Vagina (tissue), 2 donors: Measurements from ENCODE around the gene MTA1. TPM values are rescaled to one million over a fixed set of nuclear protein-coding genes. Genes with fewer than 3 reads are reported as not detected.

Source experiments
- DNase-seq, 2 donors: peaks; one replicate each; pipeline ENCODE4 v3.0.0-alpha.2; 2017; ENCODE audit errors: extremely low spot score in 2 of 2
- H3K27ac ChIP-seq: fragments of 200-600 bp; sonication (generic); one replicate; pipeline ENCODE4 v1.5.1; 2019
- H3K27me3 ChIP-seq: fragments of 200-600 bp; sonication (generic); one replicate; pipeline ENCODE4 v1.5.1; 2019
- H3K36me3 ChIP-seq, 2 donors: fragments of 200-600 bp; sonication (generic); one replicate each; pipeline ENCODE4 v1.5.1; 2017 to 2019
- H3K4me1 ChIP-seq: fragments of 200-600 bp; sonication (generic); one replicate; pipeline ENCODE4 v1.5.1; 2019
- H3K4me3 ChIP-seq, 2 donors: fragments of 200-600 bp; sonication (generic); 1 replicate in 1 of 2; 2 replicates in 1 of 2; pipeline ENCODE4 v1.5.1; 2016 to 2019
- H3K9me3 ChIP-seq: fragments of 200-600 bp; sonication (generic); one replicate; pipeline ENCODE4 v1.5.1; 2019
- POLR2A ChIP-seq, 2 donors: fragments of 450-650 bp; IDR thresholded peaks; one replicate each; pipeline ENCODE4 v1.6.1; 2017; ENCODE audit warnings: antibody characterized with exemption in 2 of 2, mild to moderate bottlenecking in 2 of 2, moderate library complexity in 2 of 2
- POLR2AphosphoS5 ChIP-seq, 2 donors: sonication (generic); formaldehyde crosslinking; IDR thresholded peaks; one replicate each; pipeline ENCODE4 v1.9.0; 2017; ENCODE audit warnings: antibody characterized with exemption in 2 of 2, mild to moderate bottlenecking in 2 of 2, low read depth in 1 of 2; ENCODE audit not compliant: insufficient read depth in 1 of 2
- intact Hi-C: fragments of 100-400 bp; cut with DNase I; formaldehyde crosslinking; loops from one replicate; pipeline ENCODE4 v1.15.1; 2023
- total RNA-seq: library from RNA; depleted of rRNA; stranded (reverse); fragments of >200 nt; gene quantifications from one replicate; pipeline ENCODE4 v1.2.3, GENCODE V29; 2016
- TF ChIP-seq, protein P1 (sequence below), 3 experiments: fragments of 450-650 bp in 2 of 3; fragments of 200-600 bp in 1 of 3; sonication (generic) in 1 of 3; IDR thresholded peaks; one replicate each; pipeline ENCODE4 v1.5.1; 2017 to 2019; ENCODE audit warnings: antibody characterized with exemption in 3 of 3, mild to moderate bottlenecking in 2 of 3, moderate library complexity in 2 of 3

The MTA1 gene
- total RNA-seq, 1 donor from 2014 or later = 82.7 TPM

DNA sequence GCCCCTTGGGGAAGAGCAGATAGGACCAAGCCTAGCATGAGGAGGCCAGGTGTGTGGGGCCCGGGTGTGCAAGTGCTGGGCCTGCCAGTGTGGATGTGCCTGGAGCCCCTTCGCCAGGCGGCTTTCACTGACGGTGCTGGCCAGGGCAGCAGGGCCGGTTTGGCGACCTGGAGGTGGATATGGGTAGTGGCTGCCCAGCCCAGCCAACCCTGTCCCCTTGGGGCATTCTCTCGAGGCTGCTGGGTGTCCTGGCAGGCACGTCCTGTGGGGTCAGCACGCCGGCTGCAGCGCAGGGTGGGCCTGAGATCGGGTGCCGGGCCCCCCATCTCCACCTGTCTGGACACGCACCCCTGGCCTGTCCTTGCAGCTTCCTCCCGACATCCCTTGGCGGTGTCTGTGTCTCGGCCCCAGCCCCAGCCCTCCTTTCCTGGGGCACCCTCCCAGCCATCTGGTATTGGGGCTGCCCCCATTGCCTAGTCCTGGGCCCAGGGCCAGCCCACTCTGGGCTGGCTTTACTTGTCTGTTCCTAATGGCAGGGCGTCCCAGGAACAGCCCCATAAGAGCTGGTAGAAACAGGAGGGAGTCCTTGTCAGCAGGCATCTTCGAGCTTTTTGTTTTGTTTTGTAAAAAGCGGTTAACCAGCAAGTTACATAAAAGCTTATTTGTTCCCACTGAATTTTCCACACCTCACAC, 47.8 kb downstream of the MTA1 start:
- Histone ChIP-seq H3K4me3 (no peak overlapping the region), H3K36me3 (peaks cover 0 to 35% of the 10 kb centered on the region in 2 donors), H3K27me3 (no peaks in the 10 kb centered on the region), H3K9me3 (no peaks in the 10 kb centered on the region), H3K4me1 (peaks cover 45% of the 10 kb centered on the region), H3K27ac (no peak overlapping the region)
- intact Hi-C loops = no loop called here
- DNase-seq = no peak
- TF ChIP-seq POLR2A (IDR thresholded peaks at IDR 0.05) = no peak
- no peak for TF ChIP-seq POLR2AphosphoS5 (IDR thresholded peaks at IDR 0.05; ENCODE audit: insufficient read depth in 1 of 2, low read depth in 1 of 2)
- TF ChIP-seq, protein P1, sequence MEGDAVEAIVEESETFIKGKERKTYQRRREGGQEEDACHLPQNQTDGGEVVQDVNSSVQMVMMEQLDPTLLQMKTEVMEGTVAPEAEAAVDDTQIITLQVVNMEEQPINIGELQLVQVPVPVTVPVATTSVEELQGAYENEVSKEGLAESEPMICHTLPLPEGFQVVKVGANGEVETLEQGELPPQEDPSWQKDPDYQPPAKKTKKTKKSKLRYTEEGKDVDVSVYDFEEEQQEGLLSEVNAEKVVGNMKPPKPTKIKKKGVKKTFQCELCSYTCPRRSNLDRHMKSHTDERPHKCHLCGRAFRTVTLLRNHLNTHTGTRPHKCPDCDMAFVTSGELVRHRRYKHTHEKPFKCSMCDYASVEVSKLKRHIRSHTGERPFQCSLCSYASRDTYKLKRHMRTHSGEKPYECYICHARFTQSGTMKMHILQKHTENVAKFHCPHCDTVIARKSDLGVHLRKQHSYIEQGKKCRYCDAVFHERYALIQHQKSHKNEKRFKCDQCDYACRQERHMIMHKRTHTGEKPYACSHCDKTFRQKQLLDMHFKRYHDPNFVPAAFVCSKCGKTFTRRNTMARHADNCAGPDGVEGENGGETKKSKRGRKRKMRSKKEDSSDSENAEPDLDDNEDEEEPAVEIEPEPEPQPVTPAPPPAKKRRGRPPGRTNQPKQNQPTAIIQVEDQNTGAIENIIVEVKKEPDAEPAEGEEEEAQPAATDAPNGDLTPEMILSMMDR (IDR thresholded peaks at IDR 0.05) = no peak

DNA sequence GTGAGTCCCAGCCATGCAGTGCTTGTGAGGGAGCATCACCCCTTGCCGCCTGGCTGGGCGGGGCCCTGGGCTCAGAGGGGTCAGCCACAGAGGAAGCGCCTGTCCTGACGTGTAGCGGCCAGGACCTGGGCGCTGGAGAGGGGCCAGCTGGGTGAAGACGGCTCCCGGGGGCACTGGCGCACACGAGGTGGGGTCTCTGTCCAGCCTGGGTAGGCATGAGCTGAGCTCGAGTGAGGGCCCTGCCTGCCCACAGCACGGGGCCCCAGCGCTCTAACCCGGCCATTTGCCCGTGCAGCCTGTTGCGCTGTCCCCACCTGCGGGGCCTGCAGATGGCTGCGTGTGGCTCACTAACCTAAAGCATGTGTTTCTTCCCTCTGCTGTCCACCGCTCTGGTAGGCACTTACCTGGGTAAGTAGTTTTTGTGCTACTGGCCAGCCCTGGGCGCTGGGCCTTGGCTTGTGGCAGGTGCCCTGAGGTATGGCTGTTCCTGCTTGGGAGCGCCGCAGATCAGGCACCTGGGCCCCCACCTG, 48.4 kb downstream of the MTA1 start:
- Histone ChIP-seq H3K36me3 (peaks cover 0 to 34% of the 10 kb centered on the region in 2 donors), H3K4me3 (no peak overlapping the region), H3K4me1 (peaks cover 52% of the 10 kb centered on the region), H3K27ac (no peak overlapping the region), H3K27me3 (no peaks in the 10 kb centered on the region), H3K9me3 (no peaks in the 10 kb centered on the region)
- intact Hi-C loops = no loop called here
- DNase-seq = no peak
- TF ChIP-seq POLR2A (IDR thresholded peaks at IDR 0.05) = no peak
- TF ChIP-seq POLR2AphosphoS5 (IDR thresholded peaks at IDR 0.05; ENCODE audit: insufficient read depth in 1 of 2, low read depth in 1 of 2) = no peak
- TF ChIP-seq, protein P1 (IDR thresholded peaks at IDR 0.05) = no peak

DNA sequence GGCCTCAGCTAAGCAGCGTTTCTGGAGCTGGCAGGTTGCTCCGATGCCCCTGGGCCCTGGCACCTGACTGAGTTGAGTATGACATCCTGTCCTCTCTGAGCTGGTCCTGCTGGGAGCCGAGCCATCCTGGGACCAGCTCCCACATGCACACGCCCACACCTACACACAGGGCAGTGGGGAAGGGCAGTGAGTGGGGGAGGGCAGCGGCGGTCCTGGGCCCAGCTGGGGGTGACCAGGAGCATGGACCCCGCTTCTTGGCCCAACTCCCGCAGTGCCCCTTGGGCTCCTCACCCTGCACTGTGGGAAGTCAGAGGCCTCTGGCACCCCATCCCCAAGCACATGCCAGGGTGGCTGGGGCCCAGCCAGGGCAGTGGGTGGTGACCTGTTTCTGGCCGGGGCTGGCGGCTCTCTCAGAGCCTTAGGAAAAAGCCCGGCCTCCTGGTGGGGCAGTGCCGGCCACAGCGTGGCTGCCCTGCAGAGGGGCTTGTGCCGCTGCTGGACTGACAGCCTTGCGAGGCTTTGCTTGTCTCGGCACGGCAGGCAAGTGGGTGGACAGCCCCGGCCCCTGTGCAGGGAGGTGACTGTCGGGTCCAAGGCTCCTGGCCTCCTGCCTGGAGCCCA, 49.1 kb downstream of the MTA1 start:
- no peak overlapping the region for H3K27ac ChIP-seq
- no peaks in the 10 kb centered on the region for H3K9me3 ChIP-seq
- H3K4me1 ChIP-seq = peaks cover 59% of the 10 kb centered on the region
- TF ChIP-seq POLR2AphosphoS5 (IDR thresholded peaks at IDR 0.05; ENCODE audit: insufficient read depth in 1 of 2, low read depth in 1 of 2) (no peak), POLR2A (IDR thresholded peaks at IDR 0.05) (no peak)
- TF ChIP-seq, protein P1 (IDR thresholded peaks at IDR 0.05) = no peak
- intact Hi-C loops = no loop called here
- DNase-seq = no peak
- H3K27me3 ChIP-seq = no peaks in the 10 kb centered on the region
- H3K36me3 ChIP-seq = peaks cover 0 to 27% of the 10 kb centered on the region in 2 donors
- H3K4me3 ChIP-seq = no peak overlapping the region

DNA sequence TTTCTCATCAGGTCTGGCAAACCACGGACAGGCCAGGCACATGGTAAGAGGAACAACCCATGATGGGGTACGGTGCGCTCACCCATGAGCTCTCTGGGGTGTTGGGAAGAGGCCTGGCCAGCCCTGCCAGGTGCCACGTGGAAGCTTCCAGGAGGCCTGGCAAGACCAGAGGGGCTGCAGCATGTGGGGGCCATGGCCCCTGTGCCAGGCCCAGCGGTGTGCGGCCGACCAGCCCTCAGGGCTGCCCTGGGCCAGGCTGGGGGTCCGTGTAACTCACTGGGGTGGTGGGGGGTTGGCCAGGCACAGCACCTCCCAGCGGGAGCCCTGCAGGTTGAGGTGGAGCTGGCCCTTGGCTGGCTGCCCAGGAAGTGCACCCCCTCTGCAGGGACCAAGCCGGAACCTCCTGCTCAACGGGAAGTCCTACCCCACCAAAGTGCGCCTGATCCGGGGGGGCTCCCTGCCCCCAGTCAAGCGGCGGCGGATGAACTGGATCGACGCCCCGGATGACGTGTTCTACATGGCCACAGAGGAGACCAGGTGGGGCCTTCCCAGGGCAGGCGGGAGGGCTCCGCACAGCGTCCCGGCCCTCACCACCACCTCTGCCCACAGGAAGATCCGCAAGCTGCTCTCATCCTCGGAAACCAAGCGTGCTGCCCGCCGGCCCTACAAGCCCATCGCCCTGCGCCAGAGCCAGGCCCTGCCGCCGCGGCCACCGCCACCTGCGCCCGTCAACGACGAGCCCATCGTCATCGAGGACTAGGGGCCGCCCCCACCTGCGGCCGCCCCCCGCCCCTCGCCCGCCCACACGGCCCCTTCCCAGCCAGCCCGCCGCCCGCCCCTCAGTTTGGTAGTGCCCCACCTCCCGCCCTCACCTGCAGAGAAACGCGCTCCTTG, 50.1 kb downstream of the MTA1 start:
- Histone ChIP-seq H3K36me3 (peaks cover 0 to 17% of the 10 kb centered on the region in 2 donors), H3K9me3 (no peaks in the 10 kb centered on the region), H3K27ac (no peak overlapping the region), H3K4me1 (peaks cover 62% of the 10 kb centered on the region), H3K27me3 (no peaks in the 10 kb centered on the region), H3K4me3 (no peak overlapping the region)
- intact Hi-C loops = no loop called here
- TF ChIP-seq POLR2AphosphoS5 (IDR thresholded peaks at IDR 0.05; ENCODE audit: insufficient read depth in 1 of 2, low read depth in 1 of 2) (no peak), POLR2A (IDR thresholded peaks at IDR 0.05) (no peak)
- TF ChIP-seq, protein P1 (IDR thresholded peaks at IDR 0.05) = no peak
- DNase-seq = no peak
